PFSK-1 (cell line): ENCODE results near the gene ANKS3.

Experiments
- FOXP2 ChIP-seq: optimal IDR thresholded peaks from 2 replicates; pipeline ENCODE3; 2011; ENCODE audit warnings: borderline replicate concordance, control low read depth, inconsistent platforms; ENCODE audit not compliant: insufficient read depth; ENCODE audit errors: extremely low read length, extremely low read depth
- POLR2AphosphoS5 ChIP-seq: IDR thresholded peaks from 2 replicates; pipeline ENCODE4 v1.6.1; 2012; ENCODE audit warnings: low read depth, mild to moderate bottlenecking, control low read depth, low read length, moderate library complexity
- REST ChIP-seq, 2 experiments: IDR thresholded peaks; 2 replicates each; pipeline versions ENCODE4 v1.6.1 to v1.8.0; 2011 to 2012; ENCODE audit warnings: low read depth in 2 of 2, low read length in 2 of 2, control low read depth in 1 of 2, inconsistent platforms in 1 of 2, mild to moderate bottlenecking in 1 of 2, moderate library complexity in 1 of 2; ENCODE audit not compliant: insufficient read depth in 1 of 2
- TAF1 ChIP-seq: IDR thresholded peaks from 2 replicates; pipeline ENCODE4 v1.6.1; 2012; ENCODE audit warnings: low read length, control low read depth, borderline replicate concordance; ENCODE audit not compliant: insufficient read depth

- TF ChIP-seq POLR2AphosphoS5 (no peak), REST (IDR thresholded peaks at IDR 0.05; ENCODE audit: insufficient read depth in 1 of 2, low read depth in 2 of 2, low read length in 2 of 2) (no peak), FOXP2 (no peak), TAF1 (no peak)
Measured at GRCh38 chr16:4713663-4714501, 20.2 kb downstream of the ANKS3 start.
